Cortex of kidney (tissue), 1 donor: Measurements from ENCODE around the gene MACROH2A1.

Experiments used
- DNase-seq: peaks from one replicate; lab custom pipeline; 2025; lab: John Stamatoyannopoulos, UW

MACROH2A1 gene

DNA sequence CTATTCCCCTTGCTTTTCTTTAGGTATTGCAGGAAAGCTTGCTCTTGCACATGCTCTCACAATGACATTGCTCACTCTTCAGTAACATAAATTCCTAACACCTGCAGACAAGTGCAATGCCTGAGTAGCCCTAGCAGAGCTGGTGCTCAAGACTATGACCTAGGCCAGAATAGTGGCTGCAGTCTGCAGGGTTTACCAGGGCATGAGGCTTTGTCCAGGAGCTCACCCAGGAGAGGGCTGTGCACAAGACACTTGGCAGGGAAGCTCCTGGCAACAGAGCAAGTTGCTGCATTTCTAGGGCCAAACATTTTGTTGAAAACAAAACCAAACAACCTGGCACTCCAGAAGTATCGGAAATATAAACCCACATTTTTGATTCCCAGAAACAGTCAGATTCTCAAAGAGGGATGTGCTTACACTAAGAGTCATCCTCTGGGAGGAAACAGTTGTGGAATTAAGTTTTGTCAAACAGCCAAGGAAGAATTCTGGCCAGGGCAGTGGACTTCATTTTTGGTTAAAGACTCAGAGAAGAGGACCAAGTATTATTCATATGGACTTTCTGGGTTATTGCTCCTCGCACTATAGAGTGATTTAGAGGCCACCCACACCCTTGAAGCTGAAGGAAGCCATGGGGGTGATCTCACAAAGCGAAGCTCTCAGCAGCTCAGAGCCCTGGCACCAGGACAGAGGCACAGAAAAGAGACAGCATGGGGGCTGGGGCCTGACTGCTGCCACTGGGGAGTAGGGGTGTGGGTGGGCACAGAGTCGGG lies 44.9 kb downstream of the MACROH2A1 start:
- DNase-seq, result no peak

DNA sequence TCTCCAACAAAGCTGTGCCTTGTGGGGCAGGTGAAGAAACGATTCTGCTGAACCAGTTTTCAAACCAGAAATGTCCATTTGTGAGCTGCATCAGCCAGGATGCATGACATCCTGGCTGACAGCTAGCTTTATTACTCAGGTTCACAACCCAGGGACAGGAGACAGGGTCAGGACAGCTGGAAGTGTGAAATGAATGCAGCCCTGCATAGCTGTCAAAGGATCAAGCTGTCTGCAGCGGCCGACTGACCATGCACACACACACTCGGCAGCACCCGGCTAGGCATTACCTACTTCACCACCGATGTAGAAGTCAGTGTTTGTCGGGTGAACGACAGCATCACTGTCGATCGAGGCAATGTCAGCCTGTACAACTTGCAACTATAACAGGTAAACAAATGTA lies 48.5 kb downstream of the MACROH2A1 start:
- no peak for DNase-seq

DNA sequence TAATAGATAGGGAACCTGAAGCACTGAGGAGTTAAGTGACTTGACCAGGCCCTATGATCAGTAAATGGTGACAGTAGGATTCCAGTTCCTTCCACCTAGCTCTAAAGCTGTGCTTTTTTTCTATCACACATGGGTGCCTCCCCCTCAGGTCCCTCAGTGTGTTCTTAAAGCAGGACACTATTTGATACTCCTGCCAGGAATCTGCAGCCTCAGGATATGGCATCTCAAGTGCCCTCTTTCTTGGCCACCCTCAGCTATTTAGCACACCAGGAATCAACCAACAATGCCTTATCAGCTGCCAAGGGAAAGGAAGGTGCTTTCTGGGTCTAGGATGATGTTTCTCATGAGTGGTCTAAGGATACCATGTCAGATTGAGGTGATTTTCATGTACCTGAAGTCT lies 49.1 kb downstream of the MACROH2A1 start:
- no peak for DNase-seq

DNA sequence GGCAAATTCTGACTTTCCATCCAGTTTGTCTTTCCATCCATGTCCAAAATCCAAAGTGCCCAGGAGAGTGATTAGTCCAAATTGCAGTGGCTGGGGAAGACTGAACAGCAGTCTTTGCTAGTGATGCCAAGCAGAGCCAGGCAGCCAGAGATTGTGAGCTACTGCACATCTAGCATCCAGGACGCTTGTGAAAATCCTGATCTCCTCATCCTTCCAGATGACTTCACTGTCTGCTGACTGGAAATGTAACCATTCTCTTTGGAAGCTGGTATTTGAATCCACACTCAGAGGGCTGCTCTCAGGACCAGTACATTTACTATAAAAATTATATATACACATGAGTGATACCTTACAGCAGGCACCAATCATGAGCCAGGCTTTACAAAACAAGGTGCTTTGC lies 49.6 kb downstream of the MACROH2A1 start:
- no peak for DNase-seq

DNA sequence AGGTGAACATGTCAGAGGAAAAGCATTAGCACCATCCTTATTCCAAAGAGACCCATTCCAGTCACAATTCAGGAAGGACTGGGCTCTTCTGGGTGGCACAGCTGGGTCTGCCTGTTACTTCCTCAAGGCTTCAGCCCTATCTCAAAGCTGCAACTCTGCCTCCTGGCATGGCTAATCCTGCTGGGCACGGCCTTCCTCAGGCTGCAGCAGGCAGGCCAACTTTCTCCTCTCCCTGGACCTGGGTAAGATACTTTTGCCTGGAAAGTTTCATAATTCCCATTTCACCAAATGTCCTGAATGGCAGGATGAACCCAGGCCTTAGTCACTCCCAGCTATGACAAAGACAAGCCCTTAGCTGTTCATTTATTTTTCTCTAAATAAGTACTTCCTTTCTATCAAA lies 50.1 kb downstream of the MACROH2A1 start:
- DNase-seq, result no peak

DNA sequence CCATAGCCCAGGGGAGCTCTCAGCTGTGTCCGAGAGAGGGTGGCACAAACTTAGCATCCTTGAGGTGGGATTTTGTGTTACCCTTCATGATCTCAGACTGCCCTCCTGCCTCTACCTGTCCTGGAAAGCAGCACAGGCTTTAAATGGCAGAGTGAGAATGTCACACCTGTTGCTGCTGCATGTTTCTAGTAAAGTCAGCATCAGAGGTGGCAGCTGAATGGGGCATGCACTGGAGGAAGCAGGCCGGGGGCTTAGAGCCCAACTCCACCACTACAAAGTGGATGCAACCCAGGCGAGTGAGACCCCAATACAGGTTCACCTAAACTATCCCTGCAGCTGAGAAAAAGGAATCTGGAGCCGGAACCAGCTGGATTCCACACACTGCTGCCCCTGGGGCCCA lies 51.6 kb downstream of the MACROH2A1 start:
- no peak for DNase-seq

DNA sequence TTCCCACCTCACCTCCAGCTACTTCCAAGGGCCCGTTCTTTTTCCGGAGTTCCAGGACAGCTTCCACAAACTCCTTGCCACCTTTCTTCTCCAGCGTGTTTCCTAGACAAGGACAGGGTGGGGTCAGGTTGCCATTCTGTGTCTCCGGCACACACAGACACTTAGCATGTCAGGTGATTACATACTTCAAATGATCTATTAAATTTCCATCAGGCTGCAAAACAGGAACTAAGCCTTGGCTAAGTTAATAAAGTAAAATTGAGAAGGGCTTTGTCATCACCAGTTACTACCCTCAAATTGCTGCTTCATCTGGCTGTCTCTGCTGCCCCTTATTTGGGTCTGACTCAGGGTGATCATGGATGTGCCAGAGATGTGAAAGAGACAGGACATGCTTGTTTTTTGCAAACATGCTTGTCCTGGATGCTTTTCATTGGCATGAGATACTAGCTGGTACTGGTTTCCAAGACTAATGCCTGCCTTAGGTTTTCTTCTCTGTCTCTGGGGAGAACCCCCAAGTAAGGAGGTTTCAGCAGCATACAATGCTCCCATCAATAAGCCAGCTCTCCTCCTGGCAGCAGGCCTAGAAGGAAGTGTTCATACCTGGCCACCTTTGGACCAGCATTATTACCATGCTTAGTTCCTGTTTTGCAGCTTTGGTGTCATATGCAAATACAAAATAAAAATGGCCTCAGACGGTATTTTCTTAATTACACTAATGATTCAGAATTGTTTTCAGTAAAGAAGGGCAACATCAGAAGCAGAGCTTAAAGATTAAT lies 52.9 kb downstream of the MACROH2A1 start:
- no peak for DNase-seq

DNA sequence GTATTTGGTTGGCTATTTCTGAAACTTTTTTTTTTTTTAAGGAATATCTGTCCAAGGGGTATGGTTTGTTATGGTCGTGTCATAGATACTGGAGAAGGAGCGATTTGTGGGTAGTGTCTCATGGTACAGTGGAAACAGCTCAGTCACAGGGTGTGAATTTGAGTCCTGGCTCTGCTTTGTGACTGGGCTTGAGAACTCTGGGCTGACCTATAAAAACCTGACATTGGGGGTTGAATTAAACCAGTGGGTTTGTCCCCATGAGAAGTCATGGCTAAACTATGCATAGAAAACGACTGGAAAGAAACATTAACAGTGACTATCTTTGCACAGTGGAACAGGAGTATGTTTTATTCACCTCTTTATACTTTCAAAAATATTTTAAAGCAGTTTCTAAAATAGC lies 54.7 kb downstream of the MACROH2A1 start:
- no peak for DNase-seq

DNA sequence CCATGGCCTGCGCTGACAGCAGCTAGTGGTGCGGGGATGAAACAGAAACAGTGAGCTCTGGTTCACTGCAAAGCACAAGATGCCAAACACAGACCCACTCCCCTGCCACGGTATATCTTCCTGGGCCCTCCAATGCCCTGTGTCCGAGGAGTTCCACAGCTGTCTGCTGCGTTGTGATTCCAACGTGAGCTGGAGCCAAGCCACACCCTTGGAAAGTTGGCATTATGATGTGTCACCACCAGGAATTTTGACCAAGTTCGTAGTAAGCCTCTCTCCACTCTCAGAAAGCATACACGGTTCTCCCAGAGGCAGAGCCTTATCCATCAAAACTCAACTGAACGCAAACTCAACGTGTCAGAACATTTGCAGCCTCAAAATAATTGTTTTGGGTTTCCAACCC lies 55.6 kb downstream of the MACROH2A1 start:
- DNase-seq, result no peak

DNA sequence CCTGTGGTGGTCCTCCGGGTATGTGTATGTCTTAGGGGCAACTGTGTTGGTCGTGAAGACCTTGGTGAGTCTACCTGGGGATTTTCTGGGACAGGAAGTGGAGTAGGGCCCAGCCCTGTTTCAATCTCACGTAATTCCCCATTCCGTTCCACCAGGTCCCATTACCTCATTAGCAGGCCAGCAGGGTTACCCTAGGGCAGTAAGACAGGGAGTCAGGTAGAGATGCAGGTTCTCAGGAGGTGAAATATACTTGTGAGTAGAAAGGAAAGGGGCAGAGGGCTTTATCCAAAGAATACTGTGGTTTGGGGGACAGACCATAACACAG lies 56.5 kb downstream of the MACROH2A1 start:
- no peak for DNase-seq

DNA sequence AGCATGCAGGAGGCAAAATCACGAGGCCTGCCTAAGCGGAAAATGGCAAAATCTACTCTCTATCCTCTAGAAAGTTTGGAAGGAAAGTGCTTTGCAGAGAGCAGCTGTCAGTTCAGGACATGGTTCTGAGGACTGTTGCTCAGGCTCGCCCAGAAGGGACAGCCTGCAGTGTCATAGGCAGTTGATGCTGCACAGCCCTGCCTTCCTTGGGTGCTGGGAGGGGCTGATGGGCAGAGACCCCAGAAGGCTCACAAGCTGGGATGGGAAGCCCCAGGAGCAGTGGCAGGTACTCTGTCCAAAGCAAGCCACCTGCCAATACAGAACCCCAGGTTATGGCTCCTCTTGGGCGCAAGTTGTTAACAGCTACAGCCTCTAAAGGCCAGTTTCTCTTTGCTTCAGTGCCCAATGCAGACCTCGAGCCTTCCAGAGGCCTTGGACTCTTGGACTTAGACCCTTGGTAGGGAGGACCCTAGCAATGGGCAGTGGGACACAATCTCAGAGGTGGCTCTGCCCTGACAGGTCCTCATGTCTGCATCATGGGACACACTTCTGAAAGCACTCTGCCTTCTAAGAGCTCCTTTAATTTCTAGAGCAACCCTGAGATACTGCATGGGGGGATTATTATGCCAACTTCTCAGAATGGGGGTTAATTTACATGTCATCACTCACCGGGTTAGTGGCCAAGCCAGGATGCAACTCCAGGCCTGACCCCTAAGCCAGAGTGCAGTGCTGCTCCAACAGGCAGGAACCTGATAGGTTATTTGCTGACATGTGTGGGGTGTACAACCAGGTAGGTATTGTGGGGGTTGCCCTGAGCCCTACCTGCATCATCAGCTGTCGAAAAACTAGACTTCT lies 57.1 kb downstream of the MACROH2A1 start:
- DNase-seq, result no peak

DNA sequence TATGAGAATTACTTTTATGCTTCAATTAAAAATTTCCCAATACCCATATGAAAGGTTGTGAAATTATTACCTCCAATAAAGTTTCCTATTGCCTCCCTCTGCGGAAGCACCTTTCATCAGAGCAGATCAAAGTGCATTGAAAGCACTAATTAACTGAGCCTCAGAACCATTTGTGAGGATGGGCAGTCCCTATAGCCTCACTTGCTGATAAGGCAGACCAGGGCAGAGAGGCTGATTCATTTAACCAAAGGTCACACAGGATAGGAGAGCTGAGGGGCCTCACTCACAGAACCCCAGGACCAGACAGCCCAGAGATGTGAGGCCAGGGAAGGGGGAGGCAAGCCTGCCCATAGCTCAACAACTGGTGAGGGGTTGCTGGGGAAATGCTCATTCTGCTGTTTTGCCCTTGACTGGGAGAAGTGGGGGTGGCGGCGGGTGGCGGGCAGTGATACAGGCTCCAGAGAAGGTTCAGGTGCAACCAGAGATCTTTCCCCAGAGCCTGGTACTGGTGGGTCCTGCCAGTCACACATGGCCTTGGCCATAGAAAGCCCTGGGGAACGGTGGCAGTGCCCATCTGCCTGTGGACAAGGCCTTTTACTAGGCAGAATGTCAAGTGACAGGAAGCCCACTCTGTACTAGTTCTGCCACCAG lies 57.9 kb downstream of the MACROH2A1 start:
- DNase-seq, result no peak

DNA sequence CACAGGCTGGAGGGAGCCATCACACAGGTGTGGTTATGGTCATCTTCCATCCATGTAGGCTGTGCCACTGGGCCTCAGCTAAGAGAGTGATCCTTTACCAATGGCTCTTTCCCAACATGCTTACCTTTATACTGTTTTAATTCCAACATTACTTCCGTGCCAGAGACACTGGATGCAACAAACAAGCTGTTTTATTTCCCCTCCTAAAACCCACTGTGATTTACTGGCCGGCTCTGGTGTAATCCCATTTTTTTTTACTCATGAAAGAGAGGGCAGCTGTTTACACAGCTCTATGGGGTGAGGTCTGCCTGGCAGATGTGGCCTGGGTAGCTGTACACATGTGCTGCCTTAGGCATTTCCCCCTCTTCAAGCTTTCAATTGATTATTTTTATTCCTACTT lies 58.5 kb downstream of the MACROH2A1 start:
- no peak for DNase-seq

DNA sequence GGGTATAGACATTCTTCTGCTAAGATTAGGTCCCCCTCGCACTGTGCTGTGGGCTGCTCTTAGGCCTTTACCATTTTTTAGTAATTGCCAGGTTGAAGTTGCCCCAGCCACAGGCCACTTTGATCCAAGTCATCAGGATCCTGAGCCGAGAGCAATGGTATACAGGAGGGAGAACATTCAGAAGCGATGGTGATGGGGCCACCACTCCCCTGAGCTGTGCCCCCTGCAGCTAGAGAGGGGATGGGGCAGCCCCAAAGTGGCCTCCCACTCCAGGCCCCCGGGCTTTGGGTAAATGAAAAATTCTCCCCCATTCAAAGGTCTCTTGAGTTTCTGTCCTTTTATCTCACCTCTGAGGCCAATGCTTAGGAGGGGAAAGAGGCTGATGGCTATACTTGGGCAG lies 59.4 kb downstream of the MACROH2A1 start:
- DNase-seq, result no peak

DNA sequence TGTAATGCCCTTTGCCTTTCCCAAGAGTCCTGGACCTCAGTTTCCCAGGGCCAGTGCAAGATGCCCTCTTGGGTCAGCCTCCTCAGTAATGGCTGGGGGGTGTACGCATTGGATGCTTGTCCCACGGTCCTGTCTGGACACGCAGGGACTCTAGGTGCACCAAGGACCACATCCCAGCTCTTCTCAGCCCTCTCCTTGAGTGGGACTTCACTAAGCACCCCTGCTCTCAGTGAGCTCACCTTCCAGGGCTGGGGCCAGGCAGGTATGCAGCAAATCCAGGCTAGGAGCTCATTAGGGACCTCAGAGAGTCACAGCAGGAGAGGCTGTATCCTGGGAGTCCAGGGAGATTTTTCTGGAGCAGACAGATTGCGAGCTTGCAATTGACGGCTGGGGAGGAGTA lies 59.8 kb downstream of the MACROH2A1 start:
- DNase-seq, result no peak

DNA sequence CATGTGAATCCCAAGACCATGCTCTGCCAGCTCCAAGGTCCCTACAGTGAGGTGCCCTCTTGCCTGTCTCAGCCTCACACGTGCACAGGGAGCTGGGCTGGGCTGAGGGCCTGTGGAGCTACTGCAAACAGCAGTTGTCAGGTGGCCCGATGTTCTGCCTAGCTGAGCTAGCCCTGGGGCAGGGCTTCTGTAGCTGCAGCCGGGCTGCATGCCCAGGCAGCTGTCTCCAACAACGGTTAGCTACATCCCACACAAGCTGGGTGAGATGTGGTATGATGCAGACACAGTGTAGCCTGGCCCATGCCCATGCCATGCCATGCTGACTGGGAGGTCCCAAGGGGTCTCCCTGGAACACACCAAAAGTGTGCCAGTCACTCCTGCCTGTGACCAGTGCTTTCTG lies 62.0 kb downstream of the MACROH2A1 start:
- DNase-seq, result no peak

DNA sequence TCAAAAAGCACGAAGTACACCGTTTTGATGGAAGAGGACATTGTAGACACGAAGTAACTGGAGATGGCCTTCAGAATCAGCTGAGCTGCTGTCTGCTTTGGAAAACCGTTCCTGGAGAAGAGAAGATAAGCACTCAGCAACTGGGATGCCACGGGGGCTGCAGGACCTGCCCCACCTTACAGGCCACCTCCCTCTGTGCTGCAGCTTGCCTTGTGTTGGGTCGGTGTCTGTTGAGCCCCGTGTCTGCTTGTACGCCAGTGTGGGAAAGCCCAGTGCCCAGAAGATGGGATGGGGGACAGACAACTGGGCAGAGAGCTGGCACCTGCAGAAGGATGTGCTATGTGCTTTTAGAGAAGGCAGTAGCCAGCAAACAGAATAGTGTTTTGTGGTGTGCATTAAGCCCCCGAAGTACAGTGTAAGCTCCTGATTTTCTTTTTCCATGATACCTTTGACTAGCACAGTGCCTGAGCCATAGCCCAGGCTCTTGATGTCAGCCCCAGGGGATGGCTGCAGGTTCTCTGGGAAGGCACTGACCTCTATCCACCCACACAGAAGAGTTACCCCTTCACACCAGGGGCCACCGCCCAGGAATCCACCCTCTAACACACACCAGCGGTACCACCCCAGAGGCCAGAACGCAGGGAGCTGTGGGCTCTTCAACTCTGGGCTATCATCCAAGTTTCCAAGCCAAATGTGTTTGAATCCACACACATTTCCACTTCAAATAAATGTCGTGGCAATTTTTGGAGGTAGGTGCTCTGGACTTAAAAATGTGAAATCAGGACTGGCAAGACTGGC lies 63.8 kb downstream of the MACROH2A1 start:
- DNase-seq, result no peak

DNA sequence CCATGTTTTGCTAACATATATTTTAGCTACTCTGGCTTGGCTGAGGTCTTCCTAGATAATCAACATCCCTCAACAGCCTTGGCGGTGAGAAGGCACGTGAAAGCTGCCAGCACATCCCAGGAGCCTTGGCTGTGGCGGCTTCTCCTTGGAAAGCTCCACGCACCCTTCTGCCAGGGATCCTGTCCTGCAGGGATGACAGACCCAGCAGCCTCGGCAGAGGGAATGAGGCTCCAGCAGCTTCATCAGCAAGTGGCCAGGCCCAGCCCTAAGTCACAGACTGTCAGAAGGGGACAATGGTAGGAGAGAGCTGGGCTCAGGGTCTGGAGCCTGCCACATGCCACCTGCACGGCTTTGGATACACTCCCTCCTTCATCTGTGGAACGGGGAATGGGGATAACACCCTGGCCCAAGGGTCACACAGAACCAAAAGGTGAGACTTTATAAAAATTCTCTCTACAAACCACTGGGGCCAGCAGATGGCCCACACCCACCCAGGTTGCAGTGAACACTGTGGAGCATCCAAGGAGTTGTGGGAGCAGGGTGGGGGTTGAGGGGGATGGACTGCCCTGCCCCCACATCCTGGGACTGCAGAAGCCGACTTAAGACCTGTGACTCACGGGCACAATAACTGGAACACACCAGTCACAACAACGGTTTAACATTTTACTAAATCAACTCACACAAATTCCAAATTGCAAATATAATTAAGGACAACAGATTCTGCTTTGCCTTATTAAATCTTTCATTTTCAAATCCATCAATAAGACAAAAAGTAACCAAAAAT lies 65.1 kb downstream of the MACROH2A1 start:
- DNase-seq, result no peak

DNA sequence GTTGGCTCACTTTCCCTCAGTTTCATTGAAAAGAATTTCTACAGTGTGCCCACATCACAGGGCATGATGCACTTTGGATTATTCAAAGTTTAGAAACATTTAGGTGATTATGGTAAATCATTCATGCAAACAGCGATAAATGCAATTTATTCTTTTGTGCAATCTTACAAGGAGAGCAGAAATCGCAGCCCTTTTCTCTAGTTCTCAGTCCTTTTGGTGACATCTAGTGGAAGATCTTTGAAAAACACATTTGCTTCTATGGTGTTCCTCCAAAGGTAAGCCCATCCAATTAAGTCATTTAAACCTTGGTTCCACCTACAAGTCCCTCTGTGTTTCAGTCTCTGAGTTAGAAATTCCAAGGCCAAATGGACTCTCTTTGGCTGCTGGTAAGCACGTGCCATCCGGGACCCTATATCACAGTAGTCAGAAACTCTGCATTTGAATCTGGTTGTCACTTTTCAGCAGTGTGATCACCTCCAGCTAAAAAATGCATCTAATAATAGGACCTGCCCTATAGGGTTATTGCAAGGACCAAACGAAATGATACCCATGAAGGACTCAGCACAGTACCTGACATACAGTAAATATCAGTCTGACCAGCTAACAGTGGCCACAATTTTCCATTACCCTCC lies 66.4 kb downstream of the MACROH2A1 start:
- DNase-seq, result no peak

DNA sequence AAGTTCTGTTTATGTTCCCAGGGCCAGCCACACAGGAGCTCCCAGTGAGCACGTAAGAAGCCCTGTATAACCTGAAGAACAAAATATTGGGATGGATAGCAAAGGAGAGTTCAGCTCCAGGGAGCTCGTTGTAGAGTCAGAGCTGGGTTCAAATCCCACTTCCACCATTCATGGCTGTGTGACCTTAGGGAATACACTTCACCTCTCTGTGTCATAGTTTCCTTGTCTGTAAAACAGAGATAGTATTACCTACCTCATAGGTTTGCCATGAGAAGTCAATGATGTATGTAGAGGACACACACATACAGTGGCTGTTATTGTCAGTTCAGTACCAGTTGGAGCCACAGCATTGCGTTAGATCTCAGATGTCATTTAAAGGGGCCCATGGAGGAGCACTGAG lies 67.4 kb downstream of the MACROH2A1 start:
- no peak for DNase-seq
